GM19324 (cell line): ENCODE results near the gene CAPZA1.

Experiments
- ATAC-seq: cut with Tn5 transposase; IDR thresholded peaks from one replicate; pipeline ENCODE4 v1.9.1; 2021; ENCODE audit warnings: mild to moderate bottlenecking, moderate library complexity; ENCODE audit not compliant: unreplicated experiment, low FRiP score

CAPZA1 gene

GRCh38 chr1:112674986-112675727, 55.5 kb downstream of the CAPZA1 start:
- ATAC-seq = peak; percentile 42

- no peak for ATAC-seq
Observed at GRCh38 chr1:112675728-112676381, 56.2 kb downstream of the CAPZA1 start.

GRCh38 chr1:112676543-112676942, 56.9 kb downstream of the CAPZA1 start:
- no peak for ATAC-seq

GRCh38 chr1:112677501-112677900, 57.9 kb downstream of the CAPZA1 start:
- ATAC-seq = no peak

- ATAC-seq = no peak
Observed at GRCh38 chr1:112678605-112679004, 59.0 kb downstream of the CAPZA1 start.

- ATAC-seq = no peak
Observed at GRCh38 chr1:112685913-112686312, 66.3 kb downstream of the CAPZA1 start.

GRCh38 chr1:112686417-112686816, 66.8 kb downstream of the CAPZA1 start:
- ATAC-seq = no peak

- ATAC-seq = no peak
Observed at GRCh38 chr1:112686835-112687234, 67.2 kb downstream of the CAPZA1 start.

- ATAC-seq = no peak
Observed at GRCh38 chr1:112687361-112687760, 67.7 kb downstream of the CAPZA1 start.

GRCh38 chr1:112687785-112688496, 68.3 kb downstream of the CAPZA1 start:
- no peak for ATAC-seq

- ATAC-seq = no peak
Observed at GRCh38 chr1:112688781-112689193, 69.2 kb downstream of the CAPZA1 start.

- ATAC-seq = no peak
Observed at GRCh38 chr1:112689196-112689841, 69.7 kb downstream of the CAPZA1 start.

GRCh38 chr1:112689842-112690237, 70.2 kb downstream of the CAPZA1 start:
- ATAC-seq = no peak

- ATAC-seq = no peak
Observed at GRCh38 chr1:112692681-112693080, 73.0 kb downstream of the CAPZA1 start.

- no peak for ATAC-seq
Observed at GRCh38 chr1:112693821-112694220, 74.2 kb downstream of the CAPZA1 start.

- ATAC-seq = no peak
Observed at GRCh38 chr1:112694363-112694929, 74.8 kb downstream of the CAPZA1 start.

- ATAC-seq = no peak
Observed at GRCh38 chr1:112695276-112695675, 75.6 kb downstream of the CAPZA1 start.

GRCh38 chr1:112696578-112697314, 77.1 kb downstream of the CAPZA1 start:
- no peak for ATAC-seq

- ATAC-seq = no peak
Observed at GRCh38 chr1:112697781-112698201, 78.2 kb downstream of the CAPZA1 start.
